ENCODE measurements around the gene STKLD1.

Gene STKLD1

GRCh38 chr9:133359399-133360175 lies 16.6 kb upstream of the STKLD1 start:
- Histone ChIP-seq H4K91ac (ENCODE audit: low read depth, low read length, poor library complexity) (no peak overlapping the region), H3K23ac (ENCODE audit: low read depth, low read length, poor library complexity) (peak overlapping the region; percentile 20), H3K14ac (ENCODE audit: low read length) (no peak overlapping the region), H3K9ac (ENCODE audit: low read depth, low read length, poor library complexity) (no peak overlapping the region), H3K18ac (ENCODE audit: low read length) (no peak overlapping the region), H3K4ac (ENCODE audit: low read length) (no peak overlapping the region), H2BK120ac (ENCODE audit: low read depth, low read length) (no peak overlapping the region), H3K79me1 (ENCODE audit: low read depth, low read length) (peaks cover 16% of the 10 kb centered on the region), H2AFZ (ENCODE audit: low read length) (no peak overlapping the region), H2BK15ac (ENCODE audit: low read length) (no peak overlapping the region), H3K27ac (replicated peaks; ENCODE audit: low read length) (no peak overlapping the region), H3K27me3 (ENCODE audit: control insufficient read depth in 3 of 3, insufficient read depth in 3 of 3, low read depth in 1 of 3, low read length in 3 of 3) (no peaks in the 10 kb centered on the region), H3K36me3 (replicated peaks in 1 of 2; ENCODE audit: control insufficient read depth in 2 of 2, insufficient read depth in 2 of 2, low read length in 2 of 2) (peaks cover 35 to 70% of the 10 kb centered on the region in 2 donors), H3K4me2 (ENCODE audit: insufficient read depth, low read length, poor library complexity, severe bottlenecking) (no peak overlapping the region), H3K4me1 (ENCODE audit: control insufficient read depth in 2 of 2, insufficient read depth in 1 of 2, low read depth in 1 of 2, low read length in 2 of 2) (peaks cover 4 to 10% of the 10 kb centered on the region in 2 donors), H4K8ac (ENCODE audit: low read depth, low read length) (no peak overlapping the region), H2BK12ac (ENCODE audit: low read length) (no peak overlapping the region), H2AK5ac (ENCODE audit: low read depth, low read length) (peak overlapping the region; percentile 20), H2BK5ac (ENCODE audit: low read length) (no peak overlapping the region), H3K4me3 (ENCODE audit: low read length in 2 of 2) (no peak overlapping the region), H3K9me3 (replicated peaks in 1 of 2; ENCODE audit: control insufficient read depth in 2 of 2, insufficient read depth in 1 of 2, low read depth in 1 of 2, low read length in 2 of 2) (no peaks in the 10 kb centered on the region)
- DNase-seq (ENCODE audit: low spot score), result no peak
- no CpG with 5 or more reads among the region's 20 CpGs for WGBS, 2 donors (ENCODE audit: extremely low coverage in 2 of 2, insufficient read length in 2 of 2, insufficient replicate concordance in 1 of 2)

GRCh38 chr9:133360400-133361393 lies 15.5 kb upstream of the STKLD1 start:
- peaks cover 17% of the 10 kb centered on the region for H3K79me1 ChIP-seq (ENCODE audit: low read depth, low read length)
- no peak overlapping the region for H3K23ac ChIP-seq (ENCODE audit: low read depth, low read length, poor library complexity)
- H3K4me1 ChIP-seq (ENCODE audit: control insufficient read depth in 2 of 2, insufficient read depth in 1 of 2, low read depth in 1 of 2, low read length in 2 of 2), result peaks cover 4 to 10% of the 10 kb centered on the region in 2 donors
- H3K4me3 ChIP-seq (ENCODE audit: low read length in 2 of 2), result no peak overlapping the region
- no peak overlapping the region for H3K18ac ChIP-seq (ENCODE audit: low read length)
- H4K91ac ChIP-seq (ENCODE audit: low read depth, low read length, poor library complexity), result no peak overlapping the region
- no peak overlapping the region for H3K9ac ChIP-seq (ENCODE audit: low read depth, low read length, poor library complexity)
- no peak overlapping the region for H2BK5ac ChIP-seq (ENCODE audit: low read length)
- H2BK120ac ChIP-seq (ENCODE audit: low read depth, low read length), result no peak overlapping the region
- no peak overlapping the region for H3K27ac ChIP-seq (replicated peaks; ENCODE audit: low read length)
- no peak overlapping the region for H3K14ac ChIP-seq (ENCODE audit: low read length)
- no peak overlapping the region for H2AK5ac ChIP-seq (ENCODE audit: low read depth, low read length)
- no peak overlapping the region for H2BK12ac ChIP-seq (ENCODE audit: low read length)
- H3K9me3 ChIP-seq (replicated peaks in 1 of 2; ENCODE audit: control insufficient read depth in 2 of 2, insufficient read depth in 1 of 2, low read depth in 1 of 2, low read length in 2 of 2), result no peaks in the 10 kb centered on the region
- H2AFZ ChIP-seq (ENCODE audit: low read length), result no peak overlapping the region
- no CpG with 5 or more reads among the region's 21 CpGs for WGBS, 2 donors (ENCODE audit: extremely low coverage in 2 of 2, insufficient read length in 2 of 2, insufficient replicate concordance in 1 of 2)
- no peak overlapping the region for H2BK15ac ChIP-seq (ENCODE audit: low read length)
- H3K27me3 ChIP-seq (ENCODE audit: control insufficient read depth in 3 of 3, insufficient read depth in 3 of 3, low read depth in 1 of 3, low read length in 3 of 3), result no peaks in the 10 kb centered on the region
- no peak overlapping the region for H4K8ac ChIP-seq (ENCODE audit: low read depth, low read length)
- peaks cover 43 to 82% of the 10 kb centered on the region in 2 donors for H3K36me3 ChIP-seq (replicated peaks in 1 of 2; ENCODE audit: control insufficient read depth in 2 of 2, insufficient read depth in 2 of 2, low read length in 2 of 2)
- H3K4me2 ChIP-seq (ENCODE audit: insufficient read depth, low read length, poor library complexity, severe bottlenecking), result no peak overlapping the region
- H3K4ac ChIP-seq (ENCODE audit: low read length), result no peak overlapping the region
- DNase-seq (ENCODE audit: low spot score), result no peak

- Histone ChIP-seq H3K4me2 (ENCODE audit: insufficient read depth, low read length, poor library complexity, severe bottlenecking) (no peak overlapping the region), H3K79me1 (ENCODE audit: low read depth, low read length) (peaks cover 16% of the 10 kb centered on the region), H2BK15ac (ENCODE audit: low read length) (no peak overlapping the region), H3K4me1 (ENCODE audit: control insufficient read depth in 2 of 2, insufficient read depth in 1 of 2, low read depth in 1 of 2, low read length in 2 of 2) (peaks cover 4 to 6% of the 10 kb centered on the region in 2 donors), H2AFZ (ENCODE audit: low read length) (no peak overlapping the region), H3K9ac (ENCODE audit: low read depth, low read length, poor library complexity) (no peak overlapping the region), H3K9me3 (replicated peaks in 1 of 2; ENCODE audit: control insufficient read depth in 2 of 2, insufficient read depth in 1 of 2, low read depth in 1 of 2, low read length in 2 of 2) (no peaks in the 10 kb centered on the region), H3K18ac (ENCODE audit: low read length) (no peak overlapping the region), H2AK5ac (ENCODE audit: low read depth, low read length) (no peak overlapping the region), H2BK5ac (ENCODE audit: low read length) (no peak overlapping the region), H2BK120ac (ENCODE audit: low read depth, low read length) (no peak overlapping the region), H2BK12ac (ENCODE audit: low read length) (no peak overlapping the region), H4K91ac (ENCODE audit: low read depth, low read length, poor library complexity) (no peak overlapping the region), H3K27ac (replicated peaks; ENCODE audit: low read length) (no peak overlapping the region), H3K27me3 (ENCODE audit: control insufficient read depth in 3 of 3, insufficient read depth in 3 of 3, low read depth in 1 of 3, low read length in 3 of 3) (no peaks in the 10 kb centered on the region), H3K23ac (ENCODE audit: low read depth, low read length, poor library complexity) (no peak overlapping the region), H4K8ac (ENCODE audit: low read depth, low read length) (no peak overlapping the region), H3K14ac (ENCODE audit: low read length) (no peak overlapping the region), H3K4ac (ENCODE audit: low read length) (no peak overlapping the region), H3K4me3 (ENCODE audit: low read length in 2 of 2) (no peak overlapping the region), H3K36me3 (replicated peaks in 1 of 2; ENCODE audit: control insufficient read depth in 2 of 2, insufficient read depth in 2 of 2, low read length in 2 of 2) (peaks cover 50 to 91% of the 10 kb centered on the region in 2 donors)
- no CpG with 5 or more reads among the region's 13 CpGs for WGBS, 2 donors (ENCODE audit: extremely low coverage in 2 of 2, insufficient read length in 2 of 2, insufficient replicate concordance in 1 of 2)
- DNase-seq (ENCODE audit: low spot score), result no peak
These were observed 14.6 kb upstream of the STKLD1 start for GRCh38 chr9:133361507-133362092.

Data from neuronal stem cell (in vitro differentiated cells).